ENCODE measurements around the gene MTUS2. TPM values are rescaled to one million over a fixed set of nuclear protein-coding genes. Genes with fewer than 3 reads are reported as not detected.

MTUS2 gene
- total RNA-seq, 5 donors from 2014 or later (not counting 1 experiment from before 2014, with no cell fraction given): 0.05 to 0.28 (median 0.12) TPM

GRCh38 chr13:28865149-28865744 lies 45.1 kb downstream of the MTUS2 start:
- Mint-ChIP-seq H3K27ac (no peak overlapping the region), H3K4me3 (no peak overlapping the region), H3K27me3 (peaks cover 1 to 22% of the 10 kb centered on the region in 2 donors), H3K36me3 (no peaks in the 10 kb centered on the region), H3K4me1 (no peaks in the 10 kb centered on the region), H3K9me3 (peaks cover 0 to under 1% (median 0%) of the 10 kb centered on the region in 3 donors)
- 76% methylated on average over 2 of the region's 5 CpGs for WGBS (ENCODE audit: insufficient coverage)
- Histone ChIP-seq H3K9me3 (no peaks in the 10 kb centered on the region), H3K4me1 (ENCODE audit: control insufficient read depth in 1 of 2, extremely low read depth in 1 of 2, insufficient read depth in 2 of 2, low read length in 2 of 2) (no peaks in the 10 kb centered on the region), H3K4me3 (ENCODE audit: control insufficient read depth in 1 of 2, extremely low read depth in 1 of 2, low read length in 1 of 2) (no peak overlapping the region), H3K27me3 (replicated peaks in 1 of 2; ENCODE audit: control insufficient read depth in 2 of 2, extremely low read depth in 1 of 2, insufficient read depth in 2 of 2, low read length in 1 of 2) (peaks cover 2 to 4% of the 10 kb centered on the region in 2 experiments), H3K27ac (ENCODE audit: low read length) (no peak overlapping the region), H3K36me3 (ENCODE audit: control insufficient read depth in 2 of 2, extremely low read depth in 1 of 2, insufficient read depth in 1 of 2, low read length in 1 of 2) (no peaks in the 10 kb centered on the region)
- CTCF ChIA-PET: no interaction called here
- DNase-seq (no peak), ATAC-seq (replicated peaks in 1 of 4) (no peak)
- POLR2A ChIA-PET: no interaction called here

DNA sequence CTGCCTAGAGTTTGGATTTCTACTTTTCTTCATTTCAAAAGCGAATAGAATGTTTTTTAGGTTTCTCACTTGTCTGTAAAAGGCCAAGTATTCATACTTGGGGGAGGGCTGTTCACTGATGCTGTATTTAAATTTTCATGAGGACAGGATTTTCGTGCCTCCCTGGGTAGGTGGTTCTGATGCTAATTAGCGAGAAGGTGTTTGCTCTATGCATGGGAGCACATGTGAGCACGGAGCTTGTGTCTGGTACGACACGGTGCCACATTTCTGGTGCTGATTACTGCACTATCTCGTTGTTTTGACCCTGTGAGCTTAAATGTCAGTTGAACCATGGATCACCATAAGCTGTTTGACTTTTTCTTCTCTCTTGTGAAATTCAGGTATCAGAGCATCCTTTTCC lies 45.8 kb downstream of the MTUS2 start:
- Histone ChIP-seq H3K4me1 (ENCODE audit: control insufficient read depth in 1 of 2, extremely low read depth in 1 of 2, insufficient read depth in 2 of 2, low read length in 2 of 2) (no peaks in the 10 kb centered on the region), H3K9me3 (no peaks in the 10 kb centered on the region), H3K36me3 (ENCODE audit: control insufficient read depth in 2 of 2, extremely low read depth in 1 of 2, insufficient read depth in 1 of 2, low read length in 1 of 2) (no peaks in the 10 kb centered on the region), H3K27ac (ENCODE audit: low read length) (no peak overlapping the region), H3K27me3 (replicated peaks in 1 of 2; ENCODE audit: control insufficient read depth in 2 of 2, extremely low read depth in 1 of 2, insufficient read depth in 2 of 2, low read length in 1 of 2) (peaks cover under 1 to 2% of the 10 kb centered on the region in 2 experiments), H3K4me3 (ENCODE audit: control insufficient read depth in 1 of 2, extremely low read depth in 1 of 2, low read length in 1 of 2) (no peak overlapping the region)
- DNase-seq (no peak), ATAC-seq (replicated peaks in 1 of 4) (no peak)
- Mint-ChIP-seq H3K9me3 (peaks cover 0 to 4% (median 0%) of the 10 kb centered on the region in 3 donors), H3K4me1 (no peaks in the 10 kb centered on the region), H3K27me3 (peaks cover 1 to 22% of the 10 kb centered on the region in 2 donors), H3K27ac (no peak overlapping the region), H3K36me3 (no peaks in the 10 kb centered on the region), H3K4me3 (no peak overlapping the region)
- 67% methylated on average over 6 of the region's 7 CpGs for WGBS (ENCODE audit: insufficient coverage)
- ChIA-PET CTCF (no interaction called here), POLR2A (no interaction called here)

GRCh38 chr13:28866932-28867331 lies 46.8 kb downstream of the MTUS2 start:
- Histone ChIP-seq H3K27ac (ENCODE audit: low read length) (no peak overlapping the region), H3K4me3 (ENCODE audit: control insufficient read depth in 1 of 2, extremely low read depth in 1 of 2, low read length in 1 of 2) (no peak overlapping the region), H3K36me3 (ENCODE audit: control insufficient read depth in 2 of 2, extremely low read depth in 1 of 2, insufficient read depth in 1 of 2, low read length in 1 of 2) (no peaks in the 10 kb centered on the region), H3K27me3 (replicated peaks in 1 of 2; ENCODE audit: control insufficient read depth in 2 of 2, extremely low read depth in 1 of 2, insufficient read depth in 2 of 2, low read length in 1 of 2) (peaks cover 0 to 2% of the 10 kb centered on the region in 2 experiments), H3K4me1 (ENCODE audit: control insufficient read depth in 1 of 2, extremely low read depth in 1 of 2, insufficient read depth in 2 of 2, low read length in 2 of 2) (no peaks in the 10 kb centered on the region), H3K9me3 (no peaks in the 10 kb centered on the region)
- ChIA-PET CTCF (no interaction called here), POLR2A (interaction anchor here in 1 of 2 donors (0.5 kb wide), 1 partner anchor 54 kb away, joined by 3 read pairs; no protein-coding TSS in a partner anchor)
- DNase-seq (no peak), ATAC-seq (replicated peaks in 1 of 4) (no peak)
- Mint-ChIP-seq H3K4me1 (no peaks in the 10 kb centered on the region), H3K27me3 (peaks cover 2 to 18% of the 10 kb centered on the region in 2 donors), H3K4me3 (no peak overlapping the region), H3K27ac (no peak overlapping the region), H3K9me3 (peaks cover under 1 to 7% (median 6%) of the 10 kb centered on the region in 3 donors), H3K36me3 (no peaks in the 10 kb centered on the region)
- WGBS (ENCODE audit: insufficient coverage): no CpG with 5 or more reads among the region's 1 CpG

DNA sequence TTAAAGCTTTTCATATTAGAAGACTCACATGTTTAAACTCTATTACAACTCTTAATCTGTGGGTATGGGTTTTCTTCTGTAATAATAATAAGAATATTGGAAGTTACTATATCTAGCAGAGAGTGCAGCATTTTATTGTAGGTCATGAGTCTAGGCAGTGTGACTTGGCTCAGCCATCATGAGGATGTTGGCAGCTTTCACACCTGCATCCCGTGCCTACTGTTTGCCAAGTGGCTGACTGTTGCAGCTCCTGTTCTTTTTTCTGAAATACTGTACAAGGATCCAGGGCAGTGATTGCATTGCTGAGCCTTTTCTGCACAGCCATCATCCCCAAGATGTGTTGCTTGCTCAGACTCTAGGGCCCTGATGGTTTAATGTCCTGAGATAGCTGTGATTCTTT lies 47.4 kb downstream of the MTUS2 start:
- Histone ChIP-seq H3K27ac (ENCODE audit: low read length) (no peak overlapping the region), H3K4me1 (ENCODE audit: control insufficient read depth in 1 of 2, extremely low read depth in 1 of 2, insufficient read depth in 2 of 2, low read length in 2 of 2) (no peaks in the 10 kb centered on the region), H3K27me3 (replicated peaks in 1 of 2; ENCODE audit: control insufficient read depth in 2 of 2, extremely low read depth in 1 of 2, insufficient read depth in 2 of 2, low read length in 1 of 2) (peaks cover 0 to 2% of the 10 kb centered on the region in 2 experiments), H3K4me3 (ENCODE audit: control insufficient read depth in 1 of 2, extremely low read depth in 1 of 2, low read length in 1 of 2) (no peak overlapping the region), H3K36me3 (ENCODE audit: control insufficient read depth in 2 of 2, extremely low read depth in 1 of 2, insufficient read depth in 1 of 2, low read length in 1 of 2) (no peaks in the 10 kb centered on the region), H3K9me3 (no peaks in the 10 kb centered on the region)
- POLR2A ChIA-PET: interaction anchor here in 1 of 2 donors (0.5 kb wide), 2 partner anchors 54 to 93 kb away, joined by 3 to 4 read pairs; no protein-coding TSS in a partner anchor
- ATAC-seq (replicated peaks in 1 of 4) (no peak), DNase-seq (no peak)
- H3K4me1 Mint-ChIP-seq: no peaks in the 10 kb centered on the region
- H3K4me3 Mint-ChIP-seq: no peak overlapping the region
- H3K9me3 Mint-ChIP-seq: peaks cover 7 to 14% (median 13%) of the 10 kb centered on the region in 3 donors
- CTCF ChIA-PET: interaction anchor here in 1 of 2 donors (0.6 kb wide), 1 partner anchor 1847 kb away, joined by 3 read pairs; no protein-coding TSS in a partner anchor
- no peaks in the 10 kb centered on the region for H3K36me3 Mint-ChIP-seq
- 40% methylated on average over 1 of the region's 1 CpG for WGBS (ENCODE audit: insufficient coverage)
- no peak overlapping the region for H3K27ac Mint-ChIP-seq
- H3K27me3 Mint-ChIP-seq: peaks cover 2 to 18% of the 10 kb centered on the region in 2 donors

DNA sequence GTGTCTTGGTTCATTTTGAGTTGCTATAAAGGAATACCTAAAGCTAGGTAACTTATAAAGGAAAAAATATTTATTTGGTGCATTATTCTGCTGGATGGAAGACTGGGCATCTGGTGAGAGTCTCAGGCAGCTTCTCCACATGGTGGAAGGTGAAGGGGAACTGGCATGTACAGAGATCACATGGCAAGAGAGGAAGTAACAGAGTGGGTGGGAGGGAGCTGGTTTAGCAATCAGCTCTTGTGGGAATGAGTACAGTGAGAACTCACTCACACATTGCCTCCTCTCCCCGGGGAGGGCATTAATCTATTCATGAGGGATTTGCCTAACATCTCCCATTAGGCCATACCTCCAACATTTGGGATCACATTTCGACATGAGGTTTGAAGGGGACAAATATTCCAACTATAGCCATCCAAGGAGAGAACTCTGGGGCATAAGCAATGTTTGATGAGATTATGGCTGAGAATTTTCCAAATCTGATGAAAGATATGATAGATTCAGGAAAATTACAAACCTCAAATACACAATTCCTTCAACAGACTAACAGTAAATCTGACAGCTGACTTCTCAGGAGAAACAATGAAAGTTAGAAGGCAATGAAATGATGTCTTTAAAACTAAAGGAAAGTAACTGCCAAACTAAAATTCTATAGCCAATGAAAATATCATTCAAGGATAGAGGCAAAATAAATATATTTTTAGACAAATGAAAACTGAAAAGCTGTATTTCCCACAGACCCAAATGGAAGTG lies 52.5 kb downstream of the MTUS2 start:
- ChIA-PET CTCF (no interaction called here), POLR2A (no interaction called here)
- ATAC-seq (replicated peaks in 1 of 4) (no peak), DNase-seq (no peak)
- Mint-ChIP-seq H3K36me3 (no peaks in the 10 kb centered on the region), H3K4me3 (no peak overlapping the region), H3K27ac (no peak overlapping the region), H3K9me3 (peaks cover 14 to 32% (median 16%) of the 10 kb centered on the region in 3 donors), H3K4me1 (no peaks in the 10 kb centered on the region), H3K27me3 (peaks cover 7 to 8% of the 10 kb centered on the region in 2 donors)
- Histone ChIP-seq H3K36me3 (ENCODE audit: control insufficient read depth in 2 of 2, extremely low read depth in 1 of 2, insufficient read depth in 1 of 2, low read length in 1 of 2) (no peaks in the 10 kb centered on the region), H3K9me3 (no peaks in the 10 kb centered on the region), H3K27ac (ENCODE audit: low read length) (no peak overlapping the region), H3K27me3 (replicated peaks in 1 of 2; ENCODE audit: control insufficient read depth in 2 of 2, extremely low read depth in 1 of 2, insufficient read depth in 2 of 2, low read length in 1 of 2) (peaks cover 0 to 2% of the 10 kb centered on the region in 2 experiments), H3K4me1 (ENCODE audit: control insufficient read depth in 1 of 2, extremely low read depth in 1 of 2, insufficient read depth in 2 of 2, low read length in 2 of 2) (no peaks in the 10 kb centered on the region), H3K4me3 (ENCODE audit: control insufficient read depth in 1 of 2, extremely low read depth in 1 of 2, low read length in 1 of 2) (no peak overlapping the region)
- WGBS (ENCODE audit: insufficient coverage): no CpG with 5 or more reads among the region's 2 CpGs

DNA sequence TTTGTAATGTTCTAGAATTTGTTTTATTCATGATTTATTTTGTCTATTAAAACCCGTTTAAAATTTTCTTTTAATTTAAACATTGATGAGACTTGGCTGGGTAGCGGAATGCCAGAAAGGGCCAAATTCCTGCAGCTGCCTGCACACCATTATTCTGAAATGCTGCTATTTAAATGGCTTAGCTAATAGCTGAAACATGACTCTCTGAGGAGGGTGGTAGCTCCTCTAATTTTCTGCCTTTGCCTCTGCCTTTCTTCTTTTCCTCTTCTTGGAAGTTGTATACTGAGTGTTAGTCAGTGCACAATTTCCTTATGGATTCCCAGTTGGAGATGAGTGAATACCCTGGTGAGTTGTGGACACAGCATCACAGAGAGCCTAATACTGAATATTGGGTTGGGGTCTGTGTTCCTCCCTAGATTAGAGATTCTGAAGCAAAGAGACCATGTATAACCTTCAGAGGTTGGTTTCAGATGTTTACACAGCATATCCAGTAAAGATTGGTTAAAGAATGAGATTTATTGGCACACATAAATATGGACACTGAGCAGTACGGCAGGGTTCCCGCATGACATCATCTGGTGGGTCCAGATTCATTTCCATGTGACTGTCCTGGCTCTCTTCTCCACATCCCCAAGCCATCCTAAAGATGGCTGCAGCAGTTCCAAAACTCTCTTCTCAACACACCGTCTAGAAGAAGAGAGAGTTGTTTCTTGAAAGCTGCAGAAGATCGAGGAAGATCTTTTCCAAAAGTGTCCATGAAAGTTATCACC lies 55.9 kb downstream of the MTUS2 start:
- Histone ChIP-seq H3K27me3 (replicated peaks in 1 of 2; ENCODE audit: control insufficient read depth in 2 of 2, extremely low read depth in 1 of 2, insufficient read depth in 2 of 2, low read length in 1 of 2) (no peaks in the 10 kb centered on the region), H3K4me3 (ENCODE audit: control insufficient read depth in 1 of 2, extremely low read depth in 1 of 2, low read length in 1 of 2) (no peak overlapping the region), H3K9me3 (no peaks in the 10 kb centered on the region), H3K27ac (ENCODE audit: low read length) (no peak overlapping the region), H3K4me1 (ENCODE audit: control insufficient read depth in 1 of 2, extremely low read depth in 1 of 2, insufficient read depth in 2 of 2, low read length in 2 of 2) (no peaks in the 10 kb centered on the region), H3K36me3 (ENCODE audit: control insufficient read depth in 2 of 2, extremely low read depth in 1 of 2, insufficient read depth in 1 of 2, low read length in 1 of 2) (no peaks in the 10 kb centered on the region)
- 80% methylated on average over 1 of the region's 6 CpGs for WGBS (ENCODE audit: insufficient coverage)
- H3K27ac Mint-ChIP-seq: no peak overlapping the region
- ATAC-seq (replicated peaks in 1 of 4) (no peak), DNase-seq (no peak)
- ChIA-PET POLR2A (no interaction called here), CTCF (no interaction called here)
- H3K4me1 Mint-ChIP-seq: no peaks in the 10 kb centered on the region
- no peak overlapping the region for H3K4me3 Mint-ChIP-seq
- no peaks in the 10 kb centered on the region for H3K36me3 Mint-ChIP-seq
- peaks cover 0 to 7% of the 10 kb centered on the region in 2 donors for H3K27me3 Mint-ChIP-seq
- peaks cover 12 to 32% (median 17%) of the 10 kb centered on the region in 3 donors for H3K9me3 Mint-ChIP-seq

Data from T-cell (primary cell).